Breast epithelium (tissue), 3 donors: ENCODE results near the gene IRF2BP2.
A peak's percentile ranks its signal among the peaks of the same experiment; 100 is the strongest.

ENCODE experiments used
- POLR2A ChIP-seq: fragments of 450-650 bp; IDR thresholded peaks from one replicate; pipeline ENCODE4 v1.6.1; 2016; ENCODE audit warnings: antibody characterized with exemption, mild to moderate bottlenecking, moderate library complexity
- TF ChIP-seq, protein P1 (sequence below), 3 donors: fragments of 450-650 bp; IDR thresholded peaks; one replicate each; pipeline ENCODE4 v1.5.1; 2016 to 2017; ENCODE audit warnings: antibody characterized with exemption in 3 of 3, mild to moderate bottlenecking in 3 of 3, moderate library complexity in 3 of 3

DNA sequence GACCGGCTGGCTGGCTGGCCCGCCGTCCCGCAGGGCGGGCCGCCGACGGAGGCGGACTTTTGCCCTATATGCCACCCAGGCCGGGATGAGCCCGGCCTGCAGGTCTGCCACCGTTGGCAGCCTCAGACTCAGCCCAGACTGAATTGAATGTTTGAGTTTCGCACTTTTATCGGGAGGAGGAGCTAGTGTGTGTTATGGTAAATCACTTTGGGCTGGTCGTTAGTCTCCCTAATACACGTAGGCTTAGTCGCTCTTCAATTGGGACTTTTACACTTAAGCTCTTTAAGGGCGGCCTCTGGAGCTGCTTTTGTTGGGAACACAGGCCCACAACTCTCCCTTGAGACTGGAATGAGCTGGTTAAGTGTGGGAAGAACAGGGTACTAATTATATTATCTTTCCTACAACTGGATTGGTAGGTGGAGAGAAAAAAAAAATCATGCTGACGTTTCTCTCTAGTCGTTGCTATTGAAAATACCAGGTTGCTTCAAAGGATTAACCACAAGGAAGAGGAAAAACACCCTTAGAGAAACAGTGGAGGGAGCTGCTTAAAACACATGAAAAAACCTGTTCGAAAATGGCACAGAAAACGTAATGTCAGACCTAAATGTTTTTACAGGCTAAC, 1.4 kb upstream of the IRF2BP2 start:
- TF ChIP-seq, protein P1, sequence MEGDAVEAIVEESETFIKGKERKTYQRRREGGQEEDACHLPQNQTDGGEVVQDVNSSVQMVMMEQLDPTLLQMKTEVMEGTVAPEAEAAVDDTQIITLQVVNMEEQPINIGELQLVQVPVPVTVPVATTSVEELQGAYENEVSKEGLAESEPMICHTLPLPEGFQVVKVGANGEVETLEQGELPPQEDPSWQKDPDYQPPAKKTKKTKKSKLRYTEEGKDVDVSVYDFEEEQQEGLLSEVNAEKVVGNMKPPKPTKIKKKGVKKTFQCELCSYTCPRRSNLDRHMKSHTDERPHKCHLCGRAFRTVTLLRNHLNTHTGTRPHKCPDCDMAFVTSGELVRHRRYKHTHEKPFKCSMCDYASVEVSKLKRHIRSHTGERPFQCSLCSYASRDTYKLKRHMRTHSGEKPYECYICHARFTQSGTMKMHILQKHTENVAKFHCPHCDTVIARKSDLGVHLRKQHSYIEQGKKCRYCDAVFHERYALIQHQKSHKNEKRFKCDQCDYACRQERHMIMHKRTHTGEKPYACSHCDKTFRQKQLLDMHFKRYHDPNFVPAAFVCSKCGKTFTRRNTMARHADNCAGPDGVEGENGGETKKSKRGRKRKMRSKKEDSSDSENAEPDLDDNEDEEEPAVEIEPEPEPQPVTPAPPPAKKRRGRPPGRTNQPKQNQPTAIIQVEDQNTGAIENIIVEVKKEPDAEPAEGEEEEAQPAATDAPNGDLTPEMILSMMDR (IDR thresholded peaks at IDR 0.05) = no peak
- peak; percentile 33 for TF ChIP-seq POLR2A
